Measurements from ENCODE around the gene GLRX3.

GRCh38 chr10:130212746-130213145, 76.6 kb downstream of the GLRX3 start:
- TF ChIP-seq EZH2 (IDR thresholded peaks at IDR 0.05; ENCODE audit: insufficient read depth, poor library complexity, severe bottlenecking) (no peak), EZH2phosphoT487 (IDR thresholded peaks at IDR 0.05; ENCODE audit: insufficient read depth, low read depth) (no peak)

Measured in GM23248 (cell line).